ENCODE results near the gene CTSK. TPM values are rescaled to one million over a fixed set of nuclear protein-coding genes. Genes with fewer than 3 reads are reported as not detected.
"Not testable (repeated sequence)": the region's sequence is repeated elsewhere in the genome, so short reads cannot be mapped to it uniquely, and the experiment has no call there.

CTSK gene
- total and polyA plus RNA-seq, 2 of the 13 experiments (the other 11 are each of a cell fraction or from before 2014, with no cell fraction given): 1.4 to 6.3 TPM

DNA sequence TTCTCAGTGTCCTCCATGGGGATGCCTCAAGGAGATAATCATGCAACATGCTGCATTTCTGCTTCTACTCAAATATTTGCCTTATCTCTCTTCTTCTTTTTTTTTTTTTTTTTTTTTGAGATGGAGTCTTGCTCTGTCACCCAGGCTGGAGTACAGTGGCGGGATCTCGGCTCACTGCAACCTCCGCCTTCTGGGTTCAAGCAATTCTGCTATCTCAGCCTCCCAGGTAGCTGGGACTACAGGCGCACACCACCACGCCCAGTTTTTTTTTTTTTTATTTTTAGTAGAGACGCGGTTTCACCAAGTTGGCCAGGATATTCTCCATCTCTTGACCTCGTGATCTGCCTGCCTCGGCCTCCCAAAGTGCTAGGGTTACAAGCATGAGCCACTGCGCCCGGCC is 32.8 kb upstream of the CTSK start:
- CTCF ChIA-PET (ENCODE audit: low intra/inter-chr PET ratio, low total read pairs); H4K20me1 ChIP-seq (ENCODE audit: insufficient read depth, low read length); H3K9me3 ChIP-seq (ENCODE audit: low read length); H3K27me3 ChIP-seq (ENCODE audit: control insufficient read depth in 1 of 2, insufficient read depth in 2 of 2, low read length in 2 of 2); H3K4me2 ChIP-seq (ENCODE audit: low read depth, low read length); intact Hi-C loops (cut with micrococcal nuclease; ENCODE audit: unreplicated experiment); H3K4me3 ChIP-seq (replicated peaks in 1 of 3; ENCODE audit: insufficient read depth in 1 of 3, low read depth in 2 of 3, low read length in 3 of 3); H3K79me2 ChIP-seq (ENCODE audit: insufficient read depth, low read length); H3K4me1 ChIP-seq (ENCODE audit: insufficient read depth, low read length); H3K27ac ChIP-seq (ENCODE audit: extremely low read length, insufficient read depth, low read length); BruUV-seq (replicated peaks); H3K9ac ChIP-seq (ENCODE audit: insufficient read depth, low read depth, low read length); DNase-seq (ENCODE audit: low spot score); H2AFZ ChIP-seq (ENCODE audit: low read length); POLR2A ChIA-PET; FAIRE-seq; ATAC-seq; in situ Hi-C loops (cut with HindIII; ENCODE audit: extremely low pct_ligation_motif_present, low pct_unique_long_range_greater_than_20kb): not testable (repeated sequence)
- H3K36me3 ChIP-seq (replicated peaks in 1 of 2; ENCODE audit: control insufficient read depth in 1 of 2, insufficient read depth in 2 of 2, low read length in 2 of 2): peaks cover 4 to 19% of the 10 kb centered on the region in 2 experiments
- WGBS (ENCODE audit: low lambda C conversion rate): 95% methylated on average over 11 of the region's 11 CpGs

DNA sequence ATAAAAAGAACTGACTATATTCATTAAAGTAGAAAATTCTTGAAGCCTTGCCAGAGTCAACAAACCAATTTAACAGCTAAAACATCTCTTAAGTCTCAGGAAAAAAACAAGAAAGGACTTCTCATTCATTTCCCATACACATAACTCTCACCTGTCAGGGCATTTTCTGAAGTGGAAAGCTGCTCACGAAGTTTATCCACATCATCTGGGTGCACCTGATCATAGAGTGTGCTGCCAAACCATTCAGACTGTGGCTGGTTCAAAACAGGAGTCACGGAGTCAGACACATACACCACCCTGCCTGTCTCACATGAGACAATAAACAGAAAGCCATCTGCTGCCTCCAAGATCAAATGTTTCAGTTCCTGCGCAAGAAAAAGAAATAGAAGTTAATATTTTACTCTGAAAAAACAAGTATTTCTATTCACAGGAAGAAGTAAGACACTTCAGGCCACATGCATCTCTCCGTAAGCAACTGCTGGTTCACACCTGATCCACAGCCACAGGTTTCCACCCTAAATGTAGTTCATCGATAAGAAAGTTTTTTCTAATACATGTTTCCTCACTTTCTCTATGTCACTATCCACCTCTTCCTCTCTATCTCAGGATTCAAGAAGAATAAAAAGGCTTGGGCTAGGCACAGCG is 28.2 kb upstream of the CTSK start:
- CTCF ChIA-PET (ENCODE audit: low intra/inter-chr PET ratio, low total read pairs): no interaction called here
- H3K9me3 ChIP-seq (ENCODE audit: low read length): no peaks in the 10 kb centered on the region
- no peak overlapping the region for H3K9ac ChIP-seq (ENCODE audit: insufficient read depth, low read depth, low read length)
- 86% methylated on average over 6 of the region's 6 CpGs for WGBS (ENCODE audit: low lambda C conversion rate)
- no peaks in the 10 kb centered on the region for H3K79me2 ChIP-seq (ENCODE audit: insufficient read depth, low read length)
- H4K20me1 ChIP-seq (ENCODE audit: insufficient read depth, low read length): no peaks in the 10 kb centered on the region
- H3K27ac ChIP-seq (ENCODE audit: extremely low read length, insufficient read depth, low read length): no peak overlapping the region
- H2AFZ ChIP-seq (ENCODE audit: low read length): no peak overlapping the region
- H3K4me2 ChIP-seq (ENCODE audit: low read depth, low read length): no peak overlapping the region
- ATAC-seq (no peak), DNase-seq (ENCODE audit: low spot score) (no peak), FAIRE-seq (no peak)
- H3K4me3 ChIP-seq (replicated peaks in 1 of 3; ENCODE audit: insufficient read depth in 1 of 3, low read depth in 2 of 3, low read length in 3 of 3): no peak overlapping the region
- intact Hi-C loops (cut with micrococcal nuclease; ENCODE audit: unreplicated experiment): no loop called here
- no peaks in the 10 kb centered on the region for H3K27me3 ChIP-seq (ENCODE audit: control insufficient read depth in 1 of 2, insufficient read depth in 2 of 2, low read length in 2 of 2)
- H3K36me3 ChIP-seq (replicated peaks in 1 of 2; ENCODE audit: control insufficient read depth in 1 of 2, insufficient read depth in 2 of 2, low read length in 2 of 2): peaks cover 11 to 54% of the 10 kb centered on the region in 2 experiments
- BruUV-seq (replicated peaks): no TSS peak
- H3K4me1 ChIP-seq (ENCODE audit: insufficient read depth, low read length): peaks cover 7% of the 10 kb centered on the region; the same call in 1 of the 2 replicates
- in situ Hi-C loops (cut with HindIII; ENCODE audit: extremely low pct_ligation_motif_present, low pct_unique_long_range_greater_than_20kb): no loop called here
- POLR2A ChIA-PET: no interaction called here
- TF ChIP-seq ZNF350 (CRISPR knock-in tag; IDR thresholded peaks at IDR 0.05; ENCODE audit: borderline replicate concordance, low read depth): no peak
- TF ChIP-seq SP2 (CRISPR knock-in tag; IDR thresholded peaks at IDR 0.05): no peak
- no peak for TF ChIP-seq EHMT2 (IDR thresholded peaks at IDR 0.05; ENCODE audit: borderline replicate concordance, low read depth, low read length)
- TF ChIP-seq YEATS4 (CRISPR knock-in tag; IDR thresholded peaks at IDR 0.05; ENCODE audit: borderline replicate concordance): no peak
- TF ChIP-seq KDM2A (CRISPR knock-in tag; IDR thresholded peaks at IDR 0.05; ENCODE audit: borderline replicate concordance, low read depth): no peak
- no peak for TF ChIP-seq HMG20A (CRISPR knock-in tag; IDR thresholded peaks at IDR 0.05; ENCODE audit: borderline replicate concordance)
- TF ChIP-seq TBL1XR1 (IDR thresholded peaks at IDR 0.05; ENCODE audit: borderline replicate concordance, low read length, partially characterized antibody): no peak
- no peak for TF ChIP-seq TCF7L2 (IDR thresholded peaks at IDR 0.05; ENCODE audit: low read depth, low read length)
- no peak for TF ChIP-seq PAF1 (CRISPR knock-in tag; IDR thresholded peaks at IDR 0.05)
- no peak for TF ChIP-seq SP140L (CRISPR knock-in tag; IDR thresholded peaks at IDR 0.05; ENCODE audit: borderline replicate concordance)
- no peak for TF ChIP-seq IRF2 (CRISPR knock-in tag; IDR thresholded peaks at IDR 0.05)
- TF ChIP-seq RNF2 (conservative IDR thresholded peaks at IDR 0.05; ENCODE audit: low read depth): no peak
- TF ChIP-seq FOXM1 (CRISPR knock-in tag; IDR thresholded peaks at IDR 0.05): no peak
- no peak for TF ChIP-seq ZNF546 (CRISPR knock-in tag; conservative IDR thresholded peaks at IDR 0.05)

GRCh38 chr1:150833961-150834360 is 25.9 kb upstream of the CTSK start:
- H3K4me2 ChIP-seq (ENCODE audit: low read depth, low read length); FAIRE-seq; intact Hi-C loops (cut with micrococcal nuclease; ENCODE audit: unreplicated experiment); H3K9me3 ChIP-seq (ENCODE audit: low read length); DNase-seq (ENCODE audit: low spot score); H3K79me2 ChIP-seq (ENCODE audit: insufficient read depth, low read length); in situ Hi-C loops (cut with HindIII; ENCODE audit: extremely low pct_ligation_motif_present, low pct_unique_long_range_greater_than_20kb); H3K4me1 ChIP-seq (ENCODE audit: insufficient read depth, low read length); CTCF ChIA-PET (ENCODE audit: low intra/inter-chr PET ratio, low total read pairs); ATAC-seq; POLR2A ChIA-PET; H3K27ac ChIP-seq (ENCODE audit: extremely low read length, insufficient read depth, low read length); H2AFZ ChIP-seq (ENCODE audit: low read length); BruUV-seq (replicated peaks); H4K20me1 ChIP-seq (ENCODE audit: insufficient read depth, low read length); H3K27me3 ChIP-seq (ENCODE audit: control insufficient read depth in 1 of 2, insufficient read depth in 2 of 2, low read length in 2 of 2); H3K9ac ChIP-seq (ENCODE audit: insufficient read depth, low read depth, low read length); H3K4me3 ChIP-seq (replicated peaks in 1 of 3; ENCODE audit: insufficient read depth in 1 of 3, low read depth in 2 of 3, low read length in 3 of 3): not testable (repeated sequence)
- H3K36me3 ChIP-seq (replicated peaks in 1 of 2; ENCODE audit: control insufficient read depth in 1 of 2, insufficient read depth in 2 of 2, low read length in 2 of 2): peaks cover 7 to 58% of the 10 kb centered on the region in 2 experiments
- 97% methylated on average over 6 of the region's 6 CpGs for WGBS (ENCODE audit: low lambda C conversion rate)

All from HepG2 (cell line).